Right atrium auricular region (tissue), 2 donors: Measurements from ENCODE around the gene USF2. TPM values are rescaled to one million over a fixed set of nuclear protein-coding genes. Genes with fewer than 3 reads are reported as not detected.

Experiments
- DNase-seq: peaks from one replicate; pipeline ENCODE4 v3.0.0-alpha.2; 2019; ENCODE audit warnings: low spot score
- H3K27ac ChIP-seq, 2 donors: fragments of 200-600 bp; sonication (generic); 1 replicate in 1 of 2; 2 replicates in 1 of 2; pipeline ENCODE4 v1.5.1; 2016 to 2019
- H3K27me3 ChIP-seq, 2 donors: fragments of 200-600 bp; sonication (generic); one replicate each; pipeline versions ENCODE4 v1.5.1 to v1.6.0; 2017 to 2019
- H3K36me3 ChIP-seq: fragments of 200-600 bp; sonication (generic); one replicate; pipeline ENCODE4 v1.5.1; 2016
- H3K4me1 ChIP-seq, 2 donors: fragments of 200-600 bp; sonication (generic); one replicate each; pipeline versions ENCODE4 v1.5.1 to v1.6.0; 2017 to 2019
- H3K4me3 ChIP-seq, 2 donors: fragments of 200-600 bp; sonication (generic); 1 replicate in 1 of 2; 2 replicates in 1 of 2; pipeline ENCODE4 v1.5.1; 2017 to 2019; ENCODE audit warnings: mild to moderate bottlenecking in 1 of 2, moderate library complexity in 1 of 2
- H3K9me3 ChIP-seq, 2 donors: fragments of 200-600 bp; sonication (generic); one replicate each; pipeline ENCODE4 v1.5.1; 2019
- CTCF ChIP-seq, 2 donors: fragments of 200-600 bp; sonication (generic); IDR thresholded peaks; one replicate each; pipeline ENCODE4 v1.5.1; 2019; ENCODE audit warnings: antibody characterized with exemption in 2 of 2
- total RNA-seq, 2 donors: library from RNA; depleted of rRNA; stranded (reverse); fragments of >200 nt; gene quantifications; one replicate each; pipeline ENCODE4 v1.1.0, GENCODE V29; 2016

Gene USF2
- total RNA-seq, 2 donors from 2014 or later = 130 to 180 TPM

- no peaks in the 10 kb centered on the region for H3K4me1 ChIP-seq
- no peak for TF ChIP-seq CTCF (IDR thresholded peaks at IDR 0.05)
- no peak overlapping the region for H3K27ac ChIP-seq
- DNase-seq = no peak
- no peaks in the 10 kb centered on the region for H3K36me3 ChIP-seq
- H3K27me3 ChIP-seq = no peaks in the 10 kb centered on the region
- no peaks in the 10 kb centered on the region for H3K9me3 ChIP-seq
- H3K4me3 ChIP-seq = no peak overlapping the region
Measured at GRCh38 chr19:35297922-35298321, 29.2 kb downstream of the USF2 start.

- H3K4me3 ChIP-seq = no peak overlapping the region
- H3K4me1 ChIP-seq = no peaks in the 10 kb centered on the region
- DNase-seq = no peak
- no peaks in the 10 kb centered on the region for H3K9me3 ChIP-seq
- no peaks in the 10 kb centered on the region for H3K36me3 ChIP-seq
- no peak overlapping the region for H3K27ac ChIP-seq
- H3K27me3 ChIP-seq = no peaks in the 10 kb centered on the region
- TF ChIP-seq CTCF (IDR thresholded peaks at IDR 0.05) = no peak
Measured at GRCh38 chr19:35298561-35298972, 29.8 kb downstream of the USF2 start.

GRCh38 chr19:35299523-35300338 is 31.0 kb downstream of the USF2 start:
- Histone ChIP-seq H3K27me3 (no peaks in the 10 kb centered on the region), H3K27ac (no peak overlapping the region), H3K36me3 (no peaks in the 10 kb centered on the region), H3K4me1 (no peaks in the 10 kb centered on the region), H3K4me3 (no peak overlapping the region), H3K9me3 (no peaks in the 10 kb centered on the region)
- TF ChIP-seq CTCF (IDR thresholded peaks at IDR 0.05) = no peak
- DNase-seq = no peak

GRCh38 chr19:35300339-35300649 is 31.5 kb downstream of the USF2 start:
- Histone ChIP-seq H3K4me3 (no peak overlapping the region), H3K9me3 (no peaks in the 10 kb centered on the region), H3K27me3 (no peaks in the 10 kb centered on the region), H3K36me3 (no peaks in the 10 kb centered on the region), H3K27ac (no peak overlapping the region), H3K4me1 (no peaks in the 10 kb centered on the region)
- TF ChIP-seq CTCF (IDR thresholded peaks at IDR 0.05) = no peak
- no peak for DNase-seq

- H3K27ac ChIP-seq = no peak overlapping the region
- no peaks in the 10 kb centered on the region for H3K4me1 ChIP-seq
- no peak for DNase-seq
- no peak overlapping the region for H3K4me3 ChIP-seq
- no peak for TF ChIP-seq CTCF (IDR thresholded peaks at IDR 0.05)
- H3K36me3 ChIP-seq = no peaks in the 10 kb centered on the region
- no peaks in the 10 kb centered on the region for H3K9me3 ChIP-seq
- no peaks in the 10 kb centered on the region for H3K27me3 ChIP-seq
Measured at GRCh38 chr19:35301961-35302360, 33.2 kb downstream of the USF2 start.

- Histone ChIP-seq H3K36me3 (no peaks in the 10 kb centered on the region), H3K4me1 (no peaks in the 10 kb centered on the region), H3K27me3 (no peaks in the 10 kb centered on the region), H3K27ac (no peak overlapping the region), H3K4me3 (no peak overlapping the region), H3K9me3 (no peaks in the 10 kb centered on the region)
- DNase-seq = no peak
- no peak for TF ChIP-seq CTCF (IDR thresholded peaks at IDR 0.05)
Measured at GRCh38 chr19:35302446-35302845, 33.7 kb downstream of the USF2 start.
